HepG2 (cell line): ENCODE measurements around the gene MYBPC2. TPM values are rescaled to one million over a fixed set of nuclear protein-coding genes. Genes with fewer than 3 reads are reported as not detected.

Experiments
- ARNT ChIP-seq: fragments of 450-650 bp; IDR thresholded peaks from 2 replicates; pipeline ENCODE4 v1.6.1; 2017
- CREB1 ChIP-seq, 2 experiments: fragments of 450-650 bp in 1 of 2; IDR thresholded peaks; 2 replicates each; pipeline ENCODE4 v1.6.1; 2016 to 2017; ENCODE audit warnings: control low read depth in 1 of 2, mild to moderate bottlenecking in 1 of 2, missing compliant biosample characterization in 1 of 2, missing genetic modification characterization in 1 of 2
- CREB3 ChIP-seq: sonication (generic); formaldehyde crosslinking; IDR thresholded peaks from 2 replicates; pipeline ENCODE4 v1.5.0; 2020; ENCODE audit warnings: missing genetic modification reagents
- HDAC2 ChIP-seq: sonication (generic); formaldehyde crosslinking; IDR thresholded peaks from 2 replicates; pipeline ENCODE4 v1.4.0; 2020; ENCODE audit warnings: missing genetic modification reagents
- HNF4A ChIP-seq: sonication (generic); formaldehyde crosslinking; IDR thresholded peaks from 2 replicates; pipeline ENCODE4 v1.4.0; 2020; ENCODE audit warnings: missing genetic modification reagents
- MAF1 ChIP-seq: sonication (generic); formaldehyde crosslinking; IDR thresholded peaks from 2 replicates; pipeline ENCODE4 v1.5.0; 2020; ENCODE audit warnings: missing genetic modification reagents, borderline replicate concordance
- PITX1 ChIP-seq: sonication (generic); formaldehyde crosslinking; IDR thresholded peaks from 2 replicates; pipeline ENCODE4 v1.5.1; 2020; ENCODE audit warnings: mild to moderate bottlenecking, missing genetic modification reagents
- RARG ChIP-seq: sonication (generic); formaldehyde crosslinking; IDR thresholded peaks from 2 replicates; pipeline ENCODE4 v1.4.0; 2020; ENCODE audit warnings: low read depth, mild to moderate bottlenecking, missing genetic modification reagents
- SAP130 ChIP-seq: IDR thresholded peaks from 2 replicates; pipeline ENCODE4 v1.6.1; 2016; ENCODE audit warnings: low read depth
- SMC3 ChIP-seq: IDR thresholded peaks from 2 replicates; pipeline ENCODE4 v1.6.1; 2011; ENCODE audit warnings: low read length, improper control_type of control experiment
- TFDP2 ChIP-seq: sonication (generic); formaldehyde crosslinking; IDR thresholded peaks from 2 replicates; pipeline ENCODE4 v1.4.0; 2020; ENCODE audit warnings: missing genetic modification reagents
- U2AF2 ChIP-seq: fragments of 200-400 bp; formaldehyde crosslinking; IDR thresholded peaks from 2 replicates; pipeline ENCODE4 v1.6.1; 2017; ENCODE audit warnings: low read depth, mild to moderate bottlenecking, low read length
- ZBTB10 ChIP-seq: sonication (generic); formaldehyde crosslinking; IDR thresholded peaks from 2 replicates; pipeline ENCODE4 v1.4.0; 2020; ENCODE audit warnings: missing genetic modification reagents, borderline replicate concordance
- ZIK1 ChIP-seq: sonication (generic); formaldehyde crosslinking; IDR thresholded peaks from 2 replicates; pipeline ENCODE4 v1.5.0; 2020; ENCODE audit warnings: mild to moderate bottlenecking, low read depth, missing genetic modification reagents, borderline replicate concordance
- ZMAT5 ChIP-seq: sonication (generic); formaldehyde crosslinking; IDR thresholded peaks from 2 replicates; pipeline ENCODE4 v1.5.0; 2020; ENCODE audit warnings: mild to moderate bottlenecking, low read depth, missing genetic modification reagents, borderline replicate concordance
- ZNF232 ChIP-seq: sonication (generic); formaldehyde crosslinking; IDR thresholded peaks from 2 replicates; pipeline ENCODE4 v1.4.0; 2020; ENCODE audit warnings: missing genetic modification reagents, borderline replicate concordance
- ZNF296 ChIP-seq: sonication (generic); formaldehyde crosslinking; conservative IDR thresholded peaks from 2 replicates; pipeline ENCODE4 v1.5.0; 2020; ENCODE audit warnings: mild to moderate bottlenecking, missing genetic modification reagents
- ZNF468 ChIP-seq: sonication (generic); formaldehyde crosslinking; IDR thresholded peaks from 2 replicates; pipeline ENCODE4 v1.8.0; 2022; ENCODE audit warnings: mild to moderate bottlenecking, moderate library complexity, missing genetic modification reagents
- ZNF580 ChIP-seq: IDR thresholded peaks from 2 replicates; pipeline ENCODE4 v1.6.1; 2016; ENCODE audit warnings: low read depth, borderline replicate concordance
- polyA plus RNA-seq, 8 experiments: library from polyadenylated mRNA; depleted of rRNA in 3 of 8; stranded (reverse) in 7 of 8; unstranded in 1 of 8; fragments of >200 nt; fragmentation: Illumina TruSeq in 4 of 8; extraction: Trizol in 4 of 8; gene quantifications; 2 replicates each; pipeline versions ENCODE4 v1.2.1 to v1.2.3, GENCODE V29; 2011 to 2016; ENCODE audit warnings: low read depth in 4 of 8, missing spikeins in 1 of 8, mixed read lengths in 1 of 8; ENCODE audit not compliant: insufficient read depth in 1 of 8
- total RNA-seq, 5 experiments: library from RNA; depleted of rRNA; stranded (reverse); fragments of >200 nt; fragmentation: Illumina TruSeq; extraction: Trizol; gene quantifications; 2 replicates each; pipeline ENCODE4 v1.2.3, GENCODE V29; 2016; ENCODE audit warnings: low read depth in 1 of 5
- TF ChIP-seq, protein P1 (sequence below): sonication (generic); formaldehyde crosslinking; IDR thresholded peaks from 2 replicates; pipeline ENCODE4 v1.4.0; 2020; ENCODE audit warnings: mild to moderate bottlenecking, missing genetic modification reagents
- TF ChIP-seq, protein P2 (sequence below): sonication (generic); formaldehyde crosslinking; conservative IDR thresholded peaks from 2 replicates; pipeline ENCODE4 v1.8.0; 2022; ENCODE audit warnings: mild to moderate bottlenecking, moderate library complexity, missing genetic modification reagents

MYBPC2 gene
- total and polyA plus RNA-seq, 2 of the 13 experiments (the other 11 are each of a cell fraction or from before 2014, with no cell fraction given), result not detected

- TF ChIP-seq RARG (CRISPR knock-in tag), result no peak
- TF ChIP-seq TFDP2, result no peak
- TF ChIP-seq ZMAT5 (CRISPR knock-in tag), result no peak
- no peak for TF ChIP-seq ARNT
- TF ChIP-seq PITX1, result 0 out of 2 replicates have a peak, but pooled peaks have one; percentile 16
- TF ChIP-seq SMC3, result peak; percentile 52; the same call in 1 of the 2 replicates
- TF ChIP-seq HDAC2, result 0 out of 2 replicates have a peak, but pooled peaks have one; percentile 39
- peak; percentile 18; the same call in 1 of the 2 replicates for TF ChIP-seq HNF4A
- no peak for TF ChIP-seq ZNF468 (CRISPR knock-in tag)
- no peak for TF ChIP-seq ZIK1 (CRISPR knock-in tag)
- no peak for TF ChIP-seq ZBTB10
- peak; percentile 60 for TF ChIP-seq SAP130
- TF ChIP-seq ZNF580 (CRISPR knock-in tag), result no peak
- TF ChIP-seq, protein P1, sequence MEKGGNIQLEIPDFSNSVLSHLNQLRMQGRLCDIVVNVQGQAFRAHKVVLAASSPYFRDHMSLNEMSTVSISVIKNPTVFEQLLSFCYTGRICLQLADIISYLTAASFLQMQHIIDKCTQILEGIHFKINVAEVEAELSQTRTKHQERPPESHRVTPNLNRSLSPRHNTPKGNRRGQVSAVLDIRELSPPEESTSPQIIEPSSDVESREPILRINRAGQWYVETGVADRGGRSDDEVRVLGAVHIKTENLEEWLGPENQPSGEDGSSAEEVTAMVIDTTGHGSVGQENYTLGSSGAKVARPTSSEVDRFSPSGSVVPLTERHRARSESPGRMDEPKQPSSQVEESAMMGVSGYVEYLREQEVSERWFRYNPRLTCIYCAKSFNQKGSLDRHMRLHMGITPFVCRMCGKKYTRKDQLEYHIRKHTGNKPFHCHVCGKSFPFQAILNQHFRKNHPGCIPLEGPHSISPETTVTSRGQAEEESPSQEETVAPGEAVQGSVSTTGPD (CRISPR knock-in tag), result no peak
- TF ChIP-seq ZNF296, result no peak
- TF ChIP-seq U2AF2, result no peak
- no peak for TF ChIP-seq CREB3 (CRISPR knock-in tag)
- TF ChIP-seq, protein P2, sequence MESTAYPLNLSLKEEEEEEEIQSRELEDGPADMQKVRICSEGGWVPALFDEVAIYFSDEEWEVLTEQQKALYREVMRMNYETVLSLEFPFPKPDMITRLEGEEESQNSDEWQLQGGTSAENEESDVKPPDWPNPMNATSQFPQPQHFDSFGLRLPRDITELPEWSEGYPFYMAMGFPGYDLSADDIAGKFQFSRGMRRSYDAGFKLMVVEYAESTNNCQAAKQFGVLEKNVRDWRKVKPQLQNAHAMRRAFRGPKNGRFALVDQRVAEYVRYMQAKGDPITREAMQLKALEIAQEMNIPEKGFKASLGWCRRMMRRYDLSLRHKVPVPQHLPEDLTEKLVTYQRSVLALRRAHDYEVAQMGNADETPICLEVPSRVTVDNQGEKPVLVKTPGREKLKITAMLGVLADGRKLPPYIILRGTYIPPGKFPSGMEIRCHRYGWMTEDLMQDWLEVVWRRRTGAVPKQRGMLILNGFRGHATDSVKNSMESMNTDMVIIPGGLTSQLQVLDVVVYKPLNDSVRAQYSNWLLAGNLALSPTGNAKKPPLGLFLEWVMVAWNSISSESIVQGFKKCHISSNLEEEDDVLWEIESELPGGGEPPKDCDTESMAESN (CRISPR knock-in tag), result no peak
- no peak for TF ChIP-seq ZNF232
- TF ChIP-seq CREB1 (IDR thresholded peaks at IDR 0.05), result no peak
- TF ChIP-seq CREB1 (CRISPR knock-in tag; IDR thresholded peaks at IDR 0.05), result no peak
- no peak for TF ChIP-seq MAF1 (CRISPR knock-in tag)
These were observed 27.6 kb downstream of the MYBPC2 start (continued) for GRCh38 chr19:50460161-50460765.
